HUES64 (cell line): ENCODE results near the gene RASA3.
"Not testable (repeated sequence)": the region's sequence is repeated elsewhere in the genome, so short reads cannot be mapped to it uniquely, and the experiment has no call there.

Source experiments
- H3K27ac ChIP-seq: 2 replicates; pipeline ENCODE4 v1.7.0; 2013; ENCODE audit warnings: low read depth, low read length, inconsistent platforms
- H3K27me3 ChIP-seq: 2 replicates; pipeline ENCODE4 v1.6.1; 2013; ENCODE audit warnings: mild to moderate bottlenecking, low read length; ENCODE audit not compliant: insufficient read depth
- H3K36me3 ChIP-seq: 2 replicates; pipeline ENCODE4 v1.6.1; 2013; ENCODE audit warnings: mild to moderate bottlenecking, low read length; ENCODE audit not compliant: insufficient read depth
- H3K4me1 ChIP-seq: 2 replicates; pipeline ENCODE4 v1.6.1; 2013; ENCODE audit warnings: mild to moderate bottlenecking, low read length, moderate library complexity; ENCODE audit not compliant: insufficient read depth
- H3K4me3 ChIP-seq: 2 replicates; pipeline ENCODE4 v1.5.1; 2013; ENCODE audit warnings: mild to moderate bottlenecking, low read length, moderate library complexity
- H3K9ac ChIP-seq: 2 replicates; pipeline ENCODE4 v1.6.1; 2013; ENCODE audit warnings: mild to moderate bottlenecking, low read depth, low read length
- H3K9me3 ChIP-seq: 2 replicates; pipeline ENCODE4 v1.6.1; 2013; ENCODE audit warnings: low read depth, low read length; ENCODE audit not compliant: insufficient read depth
- WGBS: fragments of 150-250, 120-280 bp; methylation state at CpG from one replicate; pipeline ENCODE4 v1.1.7; 2013; ENCODE audit warnings: missing lambda C conversion rate; 5-methylcytosine and 5-hydroxymethylcytosine counted together

RASA3 gene

DNA sequence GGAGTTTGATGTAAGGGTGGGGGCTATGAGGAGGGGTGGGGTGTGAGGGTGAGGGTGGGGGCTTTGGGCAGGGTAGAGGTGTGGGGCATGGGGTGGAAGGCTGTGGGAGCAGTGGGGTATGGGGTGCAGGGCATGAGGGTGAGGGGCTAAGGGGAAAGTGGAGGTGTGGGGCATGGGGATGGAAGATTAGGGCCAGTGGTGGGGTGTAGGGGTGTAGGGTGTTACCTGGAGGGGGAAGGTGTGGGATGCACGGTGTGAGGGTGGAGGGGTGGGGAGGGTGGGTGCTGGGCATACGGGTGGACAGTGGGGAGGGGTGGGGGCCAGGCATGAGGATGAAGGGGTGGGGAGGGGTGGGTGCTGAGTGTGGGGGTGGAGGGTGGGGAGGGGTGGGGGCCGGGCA, 22.9 kb upstream of the RASA3 start:
- Histone ChIP-seq H3K4me1 (no peaks in the 10 kb centered on the region), H3K4me3 (no peak overlapping the region), H3K36me3 (no peaks in the 10 kb centered on the region), H3K9me3 (no peaks in the 10 kb centered on the region), H3K27ac (no peak overlapping the region), H3K27me3 (no peaks in the 10 kb centered on the region), H3K9ac (no peak overlapping the region)
- WGBS: no CpG with 5 or more reads among the region's 3 CpGs

GRCh38 chr13:114154476-114154875, 22.1 kb upstream of the RASA3 start:
- Histone ChIP-seq H3K9ac (no peak overlapping the region), H3K4me3 (no peak overlapping the region), H3K9me3 (no peaks in the 10 kb centered on the region), H3K27me3 (no peaks in the 10 kb centered on the region), H3K36me3 (no peaks in the 10 kb centered on the region), H3K4me1 (no peaks in the 10 kb centered on the region), H3K27ac (no peak overlapping the region)
- WGBS: 95% methylated on average over 9 of the region's 9 CpGs

DNA sequence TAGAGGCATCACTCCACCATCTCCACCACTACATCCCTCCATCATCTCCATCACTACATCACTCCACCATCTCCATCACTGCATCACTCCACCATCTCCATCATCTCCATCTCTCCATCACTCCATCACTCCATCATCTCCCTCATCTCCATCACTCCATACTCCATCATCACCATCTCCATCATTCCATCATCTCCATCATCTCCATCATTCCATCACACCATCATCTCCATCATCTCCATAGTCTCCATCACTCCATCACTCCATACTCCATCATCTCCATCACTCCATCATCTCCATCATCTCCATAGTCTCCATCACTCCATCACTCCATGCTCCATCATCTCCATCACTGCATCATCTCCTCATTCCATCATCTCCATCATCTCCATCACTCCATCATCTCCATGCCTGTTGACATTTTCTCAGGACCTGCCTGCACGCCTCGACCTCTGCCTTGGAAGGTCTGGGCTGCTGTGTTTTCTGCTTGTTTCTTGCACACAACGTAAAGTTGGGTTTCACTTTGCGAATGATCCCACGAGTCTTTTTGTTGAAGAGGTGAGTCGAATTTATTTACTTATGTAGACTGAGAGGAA, 21.2 kb upstream of the RASA3 start:
- Histone ChIP-seq H3K4me1 (no peaks in the 10 kb centered on the region), H3K36me3 (no peaks in the 10 kb centered on the region), H3K27ac (no peak overlapping the region), H3K4me3 (no peak overlapping the region), H3K9ac (no peak overlapping the region), H3K27me3 (no peaks in the 10 kb centered on the region), H3K9me3 (no peaks in the 10 kb centered on the region)
- whole genome bisulfite sequencing: 97% methylated on average over 6 of the region's 6 CpGs

- 69% methylated on average over 20 of the region's 20 CpGs for WGBS
- H3K27me3 ChIP-seq: no peaks in the 10 kb centered on the region
- H3K4me3 ChIP-seq: no peak overlapping the region
- no peaks in the 10 kb centered on the region for H3K36me3 ChIP-seq
- H3K9ac ChIP-seq: no peak overlapping the region
- H3K4me1 ChIP-seq: no peaks in the 10 kb centered on the region
- H3K9me3 ChIP-seq: no peaks in the 10 kb centered on the region
- no peak overlapping the region for H3K27ac ChIP-seq
Observed at GRCh38 chr13:114152831-114153371, 20.5 kb upstream of the RASA3 start.

DNA sequence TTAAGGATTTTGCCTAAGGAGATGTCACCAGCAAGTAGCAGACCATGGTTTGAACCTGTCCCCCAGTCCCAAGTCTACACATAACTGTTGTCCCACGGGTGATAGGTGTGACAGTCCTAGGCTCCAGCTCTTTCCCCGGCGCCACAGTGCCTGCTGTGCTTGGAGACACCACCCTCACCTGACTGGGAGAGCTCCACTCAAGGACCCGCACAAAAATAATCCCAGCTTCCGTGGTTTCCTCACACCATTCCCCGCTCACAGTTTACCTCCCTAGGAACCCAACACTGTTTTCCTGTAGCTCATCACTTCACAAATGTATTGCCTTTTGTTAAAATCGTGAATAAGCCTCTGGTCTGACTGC, 19.8 kb upstream of the RASA3 start:
- no peaks in the 10 kb centered on the region for H3K36me3 ChIP-seq
- WGBS: 88% methylated on average over 7 of the region's 7 CpGs
- no peak overlapping the region for H3K9ac ChIP-seq
- H3K27me3 ChIP-seq: no peaks in the 10 kb centered on the region
- H3K4me3 ChIP-seq: no peak overlapping the region
- H3K27ac ChIP-seq: no peak overlapping the region
- no peaks in the 10 kb centered on the region for H3K4me1 ChIP-seq
- no peaks in the 10 kb centered on the region for H3K9me3 ChIP-seq

DNA sequence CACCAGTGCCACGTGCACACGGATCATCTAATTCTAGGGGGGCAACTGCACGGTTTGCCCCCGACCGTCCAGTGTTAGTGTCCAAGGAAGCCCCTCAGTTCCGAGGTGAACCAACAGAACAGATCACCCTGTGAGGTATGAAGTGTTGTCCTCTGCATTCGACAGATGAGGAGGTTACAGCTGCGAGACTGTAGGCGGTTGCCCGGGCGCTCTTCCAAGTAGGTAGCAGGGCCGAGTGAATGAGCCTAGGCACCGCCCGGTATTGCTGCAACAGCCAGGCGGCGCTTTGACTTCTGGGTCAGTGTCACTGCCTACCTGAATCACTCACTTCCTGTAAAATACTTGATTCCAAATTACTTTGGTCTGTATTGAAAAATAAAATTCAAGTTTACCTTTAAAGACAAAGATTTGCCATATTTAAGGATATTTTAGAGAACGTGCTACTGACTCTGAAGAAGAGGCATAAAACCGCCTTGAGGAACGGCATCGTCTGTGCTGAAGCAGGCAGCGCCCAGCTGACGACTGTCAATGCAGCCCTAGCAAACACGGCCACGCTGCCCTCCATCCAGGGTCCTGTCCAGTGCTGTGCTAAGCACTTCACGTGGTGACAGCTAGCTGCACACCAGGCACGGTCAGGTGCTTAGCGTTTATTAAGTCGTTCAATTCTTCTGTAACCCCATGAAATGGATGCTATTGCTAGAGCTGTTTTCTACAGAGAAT, 19.3 kb upstream of the RASA3 start:
- no peak overlapping the region for H3K9ac ChIP-seq
- no peaks in the 10 kb centered on the region for H3K36me3 ChIP-seq
- no peaks in the 10 kb centered on the region for H3K9me3 ChIP-seq
- H3K4me1 ChIP-seq: no peaks in the 10 kb centered on the region
- H3K27ac ChIP-seq: no peak overlapping the region
- H3K4me3 ChIP-seq: no peak overlapping the region
- WGBS: 94% methylated on average over 28 of the region's 28 CpGs
- no peaks in the 10 kb centered on the region for H3K27me3 ChIP-seq

DNA sequence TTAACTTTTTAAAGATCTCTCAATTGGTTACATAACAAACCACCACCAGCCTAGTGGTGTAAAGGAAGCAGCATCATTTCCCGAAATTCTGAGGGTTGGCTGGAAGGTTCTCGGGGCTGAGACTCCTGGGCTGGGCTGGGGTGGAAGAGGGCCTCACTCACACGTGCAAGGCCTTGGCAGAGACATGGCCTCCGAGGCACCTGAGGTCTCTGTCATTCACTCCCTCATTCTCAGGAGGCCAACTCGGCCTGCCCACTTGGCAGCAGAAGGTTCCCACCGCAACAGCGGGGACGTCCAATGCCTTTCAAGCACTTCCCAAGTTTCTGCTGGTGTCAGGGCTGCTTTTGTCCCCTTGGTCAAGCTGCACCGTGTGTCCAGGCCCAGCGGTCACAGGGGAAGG, 18.6 kb upstream of the RASA3 start:
- Histone ChIP-seq H3K27ac (no peak overlapping the region), H3K36me3 (no peaks in the 10 kb centered on the region), H3K9me3 (no peaks in the 10 kb centered on the region), H3K9ac (no peak overlapping the region), H3K4me3 (no peak overlapping the region), H3K4me1 (no peaks in the 10 kb centered on the region), H3K27me3 (no peaks in the 10 kb centered on the region)
- 92% methylated on average over 10 of the region's 10 CpGs for WGBS

DNA sequence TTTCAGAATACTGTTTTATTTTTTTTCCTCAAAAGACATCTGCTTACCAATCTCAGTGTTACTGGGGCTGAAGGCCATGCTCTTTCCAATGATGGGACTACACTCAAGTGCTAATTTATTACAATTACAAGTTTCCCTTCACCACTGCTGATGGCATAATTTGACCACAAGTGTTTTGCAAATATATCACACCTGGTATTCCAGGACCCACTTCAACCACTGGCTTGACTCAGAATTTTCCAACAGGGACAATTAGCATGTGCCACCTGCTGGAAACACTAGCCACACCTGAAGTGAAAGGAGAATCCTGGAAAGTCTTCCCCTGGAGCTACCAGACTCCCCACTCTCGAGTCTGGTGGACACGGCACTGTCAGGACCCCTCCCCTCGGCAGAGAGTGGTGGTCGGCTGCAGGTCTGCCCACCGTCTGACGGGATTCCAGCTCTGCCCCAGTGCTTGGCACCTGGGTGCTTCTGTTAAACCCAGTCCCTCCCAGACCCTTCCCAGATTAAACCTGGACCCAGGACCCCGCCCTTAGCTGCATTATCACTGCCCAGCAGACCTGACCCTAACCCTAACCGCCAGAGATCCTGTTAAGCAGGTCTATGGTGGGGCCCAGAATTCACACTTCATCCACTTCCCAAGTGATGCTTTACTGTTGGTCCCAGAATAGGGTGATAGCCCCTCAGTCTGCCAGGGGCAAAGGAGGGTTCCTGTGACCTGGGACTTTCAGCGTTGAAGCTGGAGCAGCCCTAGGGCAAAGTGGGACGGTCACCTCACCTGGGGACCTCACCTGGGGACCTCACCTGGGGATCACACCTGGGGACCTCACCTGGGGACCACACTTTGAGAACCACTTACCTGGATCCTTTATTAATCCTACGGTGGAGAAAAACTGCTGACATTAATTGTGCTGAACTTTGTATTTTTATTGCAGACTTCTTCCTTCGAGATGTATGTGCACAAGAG, 17.6 kb upstream of the RASA3 start:
- 92% methylated on average over 11 of the region's 12 CpGs for WGBS
- Histone ChIP-seq H3K4me3 (no peak overlapping the region), H3K4me1 (no peaks in the 10 kb centered on the region), H3K27me3 (no peaks in the 10 kb centered on the region), H3K27ac (no peak overlapping the region), H3K36me3 (no peaks in the 10 kb centered on the region), H3K9ac (no peak overlapping the region), H3K9me3 (no peaks in the 10 kb centered on the region)

DNA sequence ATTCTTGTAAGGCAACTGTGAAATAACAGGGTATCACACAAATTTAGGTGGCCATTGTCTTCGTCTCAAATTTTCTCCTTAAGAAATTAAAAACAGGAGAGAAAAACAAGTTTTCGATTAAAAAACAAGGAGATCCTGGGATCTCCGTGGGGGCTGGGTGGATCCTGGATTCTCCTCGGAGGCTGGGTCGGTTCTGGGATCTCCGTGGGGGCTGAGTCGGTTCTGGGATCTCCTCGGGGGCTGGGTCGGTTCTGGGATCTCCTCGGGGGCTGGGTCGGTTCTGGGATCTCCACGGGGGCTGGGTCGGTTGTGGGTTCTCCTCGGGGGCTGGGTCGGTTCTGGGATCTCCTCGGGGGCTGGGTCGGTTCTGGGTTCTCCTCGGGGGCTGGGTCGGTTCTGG, 16.5 kb upstream of the RASA3 start:
- not testable (repeated sequence) for H3K36me3 ChIP-seq, H3K27me3 ChIP-seq, H3K4me1 ChIP-seq, H3K27ac ChIP-seq, H3K4me3 ChIP-seq, H3K9ac ChIP-seq, H3K9me3 ChIP-seq
- 95% methylated on average over 19 of the region's 19 CpGs for WGBS

DNA sequence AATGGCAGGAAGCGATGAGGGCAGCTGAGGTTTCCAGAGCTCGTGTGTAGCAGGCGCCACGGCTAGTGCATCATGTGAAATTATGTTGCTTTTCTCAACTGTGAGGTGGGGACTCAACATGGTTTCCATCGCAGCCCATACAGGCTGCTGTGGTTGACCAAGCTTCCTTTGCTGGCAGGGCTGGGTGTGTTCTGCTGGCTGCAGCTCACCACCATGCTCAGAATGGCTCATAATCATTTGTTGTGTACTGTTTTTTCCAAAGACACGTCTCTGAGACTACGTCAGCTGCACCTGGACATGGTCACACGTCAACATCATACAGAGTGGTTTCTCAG, 16.1 kb upstream of the RASA3 start:
- WGBS: 96% methylated on average over 8 of the region's 8 CpGs
- H3K27me3 ChIP-seq: no peaks in the 10 kb centered on the region

More for the DNA sequence above, 16.1 kb upstream of the RASA3 start:
- H3K4me3 ChIP-seq: no peak overlapping the region
- no peaks in the 10 kb centered on the region for H3K36me3 ChIP-seq
- H3K27ac ChIP-seq: no peak overlapping the region
- no peaks in the 10 kb centered on the region for H3K9me3 ChIP-seq
- no peak overlapping the region for H3K9ac ChIP-seq
- no peaks in the 10 kb centered on the region; the same call in 1 of the 2 replicates for H3K4me1 ChIP-seq
